Liver (tissue), 9 donors: ENCODE results near the gene PPP2R2C. TPM values are rescaled to one million over a fixed set of nuclear protein-coding genes. Genes with fewer than 3 reads are reported as not detected.

Source experiments
- DNase-seq: peaks from one replicate; pipeline ENCODE4 v3.0.0-alpha.2; 2017; ENCODE audit warnings: low spot score
- H3K27ac ChIP-seq, 2 donors: one replicate each; pipeline ENCODE4 v1.7.0; 2013; ENCODE audit warnings: inconsistent platforms in 2 of 2, low read length in 2 of 2, control low read depth in 1 of 2, low read depth in 1 of 2, mild to moderate bottlenecking in 1 of 2
- H3K27me3 ChIP-seq, 4 donors: one replicate each; pipeline versions ENCODE4 v1.6.1 to v1.7.0; 2013; ENCODE audit warnings: low read length in 3 of 4, inconsistent platforms in 1 of 4, mild to moderate bottlenecking in 1 of 4, moderate library complexity in 1 of 4; ENCODE audit not compliant: control insufficient read depth in 4 of 4, insufficient read depth in 4 of 4
- H3K36me3 ChIP-seq, 4 donors: one replicate each; pipeline versions ENCODE4 v1.6.1 to v1.7.0; 2013; ENCODE audit warnings: low read length in 3 of 4, mild to moderate bottlenecking in 3 of 4, low read depth in 1 of 4, moderate library complexity in 1 of 4; ENCODE audit not compliant: control insufficient read depth in 4 of 4, insufficient read depth in 3 of 4
- H3K4me1 ChIP-seq, 4 donors: one replicate each; pipeline versions ENCODE4 v1.6.1 to v1.7.0; 2013; ENCODE audit warnings: low read length in 3 of 4, mild to moderate bottlenecking in 3 of 4, moderate library complexity in 1 of 4; ENCODE audit not compliant: control insufficient read depth in 4 of 4, insufficient read depth in 4 of 4
- H3K4me3 ChIP-seq, 3 donors: one replicate each; pipeline versions ENCODE4 v1.6.1 to v1.7.0; 2013; ENCODE audit warnings: low read length in 3 of 3, control low read depth in 1 of 3, low read depth in 1 of 3, mild to moderate bottlenecking in 1 of 3
- H3K9ac ChIP-seq, 2 donors: one replicate each; pipeline ENCODE4 v1.7.0; 2013; ENCODE audit warnings: low read length in 2 of 2, mild to moderate bottlenecking in 2 of 2, moderate library complexity in 2 of 2, control low read depth in 1 of 2, low read depth in 1 of 2
- H3K9me3 ChIP-seq, 4 donors: one replicate each; pipeline versions ENCODE4 v1.6.1 to v1.7.0; 2013; ENCODE audit warnings: low read length in 3 of 4; ENCODE audit not compliant: control insufficient read depth in 4 of 4
- ATF3 ChIP-seq: IDR thresholded peaks from 2 replicates; pipeline ENCODE4 v1.6.1; 2016; ENCODE audit warnings: antibody characterized with exemption
- EGR1 ChIP-seq, 2 donors: IDR thresholded peaks; 2 replicates each; pipeline ENCODE4 v1.6.1; 2016 to 2018; ENCODE audit warnings: antibody characterized with exemption in 2 of 2, low read depth in 2 of 2
- FOXA1 ChIP-seq: IDR thresholded peaks from 2 replicates; pipeline ENCODE4 v1.6.1; 2016; ENCODE audit warnings: antibody characterized with exemption
- FOXA2 ChIP-seq: IDR thresholded peaks from 2 replicates; pipeline ENCODE4 v1.6.1; 2016; ENCODE audit warnings: antibody characterized with exemption
- GABPA ChIP-seq, 2 donors: IDR thresholded peaks in 1 of 2; conservative IDR thresholded peaks in 1 of 2; 2 replicates each; pipeline ENCODE4 v1.6.1; 2016; ENCODE audit warnings: antibody characterized with exemption in 2 of 2, mild to moderate bottlenecking in 1 of 2, moderate library complexity in 1 of 2
- HNF4A ChIP-seq, 2 donors: conservative IDR thresholded peaks; 2 replicates each; pipeline ENCODE4 v1.6.1; 2016; ENCODE audit warnings: antibody characterized with exemption in 2 of 2, mild to moderate bottlenecking in 2 of 2
- HNF4G ChIP-seq: IDR thresholded peaks from 2 replicates; pipeline ENCODE4 v1.6.1; 2016; ENCODE audit warnings: antibody characterized with exemption
- JUND ChIP-seq, 2 donors: IDR thresholded peaks; 2 replicates each; pipeline ENCODE4 v1.6.1; 2016; ENCODE audit warnings: antibody characterized with exemption in 2 of 2
- MAX ChIP-seq: IDR thresholded peaks from 2 replicates; pipeline ENCODE4 v1.6.1; 2016; ENCODE audit warnings: antibody characterized with exemption
- NR2F2 ChIP-seq: IDR thresholded peaks from 2 replicates; pipeline ENCODE4 v1.6.1; 2016; ENCODE audit warnings: antibody characterized with exemption
- RAD21 ChIP-seq, 2 donors: IDR thresholded peaks; 2 replicates each; pipeline ENCODE4 v1.6.1; 2016; ENCODE audit warnings: antibody characterized with exemption in 2 of 2, mild to moderate bottlenecking in 2 of 2
- REST ChIP-seq: IDR thresholded peaks from 2 replicates; pipeline ENCODE4 v1.6.1; 2016; ENCODE audit warnings: antibody characterized with exemption, mild to moderate bottlenecking
- RXRA ChIP-seq, 2 donors: IDR thresholded peaks; 2 replicates each; pipeline ENCODE4 v1.6.1; 2017 to 2018; ENCODE audit warnings: antibody characterized with exemption in 2 of 2, mild to moderate bottlenecking in 1 of 2
- SP1 ChIP-seq: IDR thresholded peaks from 2 replicates; pipeline ENCODE4 v1.6.1; 2018; ENCODE audit warnings: antibody characterized with exemption, mild to moderate bottlenecking
- TAF1 ChIP-seq: conservative IDR thresholded peaks from 2 replicates; pipeline ENCODE4 v1.6.1; 2016; ENCODE audit warnings: antibody characterized with exemption, mild to moderate bottlenecking
- YY1 ChIP-seq: IDR thresholded peaks from 2 replicates; pipeline ENCODE4 v1.6.1; 2016; ENCODE audit warnings: antibody characterized with exemption, mild to moderate bottlenecking
- ZBTB33 ChIP-seq: IDR thresholded peaks from 2 replicates; pipeline ENCODE4 v1.6.1; 2016; ENCODE audit warnings: antibody characterized with exemption
- WGBS: extraction: QIAGEN DNeasy Blood & Tissue Kit; methylation state at CpG from one replicate; pipeline ENCODE4 v1.1.7; 2013; 5-methylcytosine and 5-hydroxymethylcytosine counted together
- polyA plus RNA-seq, 2 donors: library from polyadenylated mRNA; stranded (reverse) in 1 of 2; unstranded in 1 of 2; fragments of 200-250 nt in 1 of 2; fragments of >200 nt in 1 of 2; fragmentation: Nextera tagmentation in 1 of 2; extraction: Ambion mirVana in 1 of 2; gene quantifications; one replicate each; pipeline versions ENCODE4 v1.2.1 to v1.2.3, GENCODE V29; 2013 to 2015
- total RNA-seq, 2 donors: library from RNA; depleted of rRNA; stranded (reverse); fragments of >200 nt; gene quantifications; one replicate each; pipeline ENCODE4 v1.2.3, GENCODE V29; 2014
- donor health status: healthy.
- donor health status: healthy.
- donor health status: healthy.
- donor health status: healthy.
- donor health status: healthy.

Gene PPP2R2C
- total and polyA plus RNA-seq, 4 donors, result under 0.01 to 0.01 TPM; not detected in 2

- H3K9me3 ChIP-seq, result no peaks in the 10 kb centered on the region
- no peaks in the 10 kb centered on the region for H3K36me3 ChIP-seq
- no peak for DNase-seq
- no peak overlapping the region for H3K27ac ChIP-seq
- no peak overlapping the region for H3K9ac ChIP-seq
- no peaks in the 10 kb centered on the region for H3K27me3 ChIP-seq
- no peak for TF ChIP-seq ZBTB33
- TF ChIP-seq HNF4G, result no peak
- TF ChIP-seq FOXA2, result no peak
- no peak for TF ChIP-seq NR2F2
- no peak for TF ChIP-seq TAF1
- TF ChIP-seq ATF3, result no peak
- no peak for TF ChIP-seq YY1
- TF ChIP-seq GABPA (IDR thresholded peaks at IDR 0.05 in 1 of 2, conservative IDR thresholded peaks at IDR 0.05 in 1 of 2), result no peak
- no peak for TF ChIP-seq EGR1 (IDR thresholded peaks at IDR 0.05; ENCODE audit: low read depth in 2 of 2)
- no peak for TF ChIP-seq RAD21 (IDR thresholded peaks at IDR 0.05)
- no peak for TF ChIP-seq RXRA (IDR thresholded peaks at IDR 0.05)
- TF ChIP-seq JUND (IDR thresholded peaks at IDR 0.05), result no peak
- no peak for TF ChIP-seq REST
- no peak for TF ChIP-seq FOXA1
- TF ChIP-seq HNF4A (conservative IDR thresholded peaks at IDR 0.05), result no peak
- TF ChIP-seq SP1, result no peak
- TF ChIP-seq MAX, result no peak
- WGBS, result 59% methylated on average over 8 of the region's 8 CpGs
- no peak overlapping the region for H3K4me3 ChIP-seq
- no peaks in the 10 kb centered on the region for H3K4me1 ChIP-seq
These were observed 102.9 kb downstream of the PPP2R2C start for GRCh38 chr4:6369511-6369910.

- Histone ChIP-seq H3K4me3 (no peak overlapping the region), H3K27me3 (no peaks in the 10 kb centered on the region), H3K9ac (no peak overlapping the region), H3K9me3 (no peaks in the 10 kb centered on the region), H3K36me3 (no peaks in the 10 kb centered on the region), H3K4me1 (no peaks in the 10 kb centered on the region), H3K27ac (no peak overlapping the region)
- WGBS, result 57% methylated on average over 8 of the region's 8 CpGs
- TF ChIP-seq ZBTB33 (no peak), GABPA (IDR thresholded peaks at IDR 0.05 in 1 of 2, conservative IDR thresholded peaks at IDR 0.05 in 1 of 2) (no peak), RXRA (IDR thresholded peaks at IDR 0.05) (no peak), HNF4A (conservative IDR thresholded peaks at IDR 0.05) (no peak), MAX (no peak), TAF1 (no peak), FOXA2 (no peak), JUND (IDR thresholded peaks at IDR 0.05) (no peak), EGR1 (IDR thresholded peaks at IDR 0.05; ENCODE audit: low read depth in 2 of 2) (no peak), NR2F2 (no peak)
- DNase-seq, result no peak
These were observed 103.4 kb downstream of the PPP2R2C start for GRCh38 chr4:6369035-6369434.
